OCI-LY7 (cell line): ENCODE results near the gene IL4I1.

Experiments used
- EZH2phosphoT487 ChIP-seq: fragments of 200-600 bp; sonication (generic); IDR thresholded peaks from 2 replicates; pipeline ENCODE4 v1.6.1; 2018; ENCODE audit warnings: low read depth, borderline replicate concordance, mild to moderate bottlenecking, mixed run types, antibody characterized with exemption, low read length, moderate library complexity, mixed read lengths
- TF ChIP-seq, protein P1 (sequence below): fragments of 200-600 bp; sonication (generic); conservative IDR thresholded peaks from 2 replicates; pipeline ENCODE4 v1.5.1; 2014; ENCODE audit warnings: mild to moderate bottlenecking, antibody characterized with exemption, low read length, moderate library complexity, mixed read lengths

GRCh38 chr19:49896863-49897621, at the start of gene IL4I1:
- TF ChIP-seq, protein P1, sequence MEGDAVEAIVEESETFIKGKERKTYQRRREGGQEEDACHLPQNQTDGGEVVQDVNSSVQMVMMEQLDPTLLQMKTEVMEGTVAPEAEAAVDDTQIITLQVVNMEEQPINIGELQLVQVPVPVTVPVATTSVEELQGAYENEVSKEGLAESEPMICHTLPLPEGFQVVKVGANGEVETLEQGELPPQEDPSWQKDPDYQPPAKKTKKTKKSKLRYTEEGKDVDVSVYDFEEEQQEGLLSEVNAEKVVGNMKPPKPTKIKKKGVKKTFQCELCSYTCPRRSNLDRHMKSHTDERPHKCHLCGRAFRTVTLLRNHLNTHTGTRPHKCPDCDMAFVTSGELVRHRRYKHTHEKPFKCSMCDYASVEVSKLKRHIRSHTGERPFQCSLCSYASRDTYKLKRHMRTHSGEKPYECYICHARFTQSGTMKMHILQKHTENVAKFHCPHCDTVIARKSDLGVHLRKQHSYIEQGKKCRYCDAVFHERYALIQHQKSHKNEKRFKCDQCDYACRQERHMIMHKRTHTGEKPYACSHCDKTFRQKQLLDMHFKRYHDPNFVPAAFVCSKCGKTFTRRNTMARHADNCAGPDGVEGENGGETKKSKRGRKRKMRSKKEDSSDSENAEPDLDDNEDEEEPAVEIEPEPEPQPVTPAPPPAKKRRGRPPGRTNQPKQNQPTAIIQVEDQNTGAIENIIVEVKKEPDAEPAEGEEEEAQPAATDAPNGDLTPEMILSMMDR = no peak
- TF ChIP-seq EZH2phosphoT487 = no peak
